PC-3 (cell line): ENCODE data around the gene NTMT2. TPM values are rescaled to one million over a fixed set of nuclear protein-coding genes. Genes with fewer than 3 reads are reported as not detected.

ENCODE experiments used
- ATAC-seq: fragments of 200-7000 bp; cut with Tn5 transposase; 2 replicates; pipeline ENCODE4 v1.9.1; 2020; ENCODE audit warnings: mild to moderate bottlenecking, moderate library complexity
- Bru-seq: library from RNA; stranded (reverse); fragments of 400-500 nt; gene quantifications from one replicate; lab custom pipeline; 2021; lab: Mats Ljungman, UMichigan
- BruChase-seq, 2 experiments: library from RNA; stranded (reverse); fragments of 400-500 nt; gene quantifications; one replicate each; lab custom pipeline; 2021; lab: Mats Ljungman, UMichigan
- BruUV-seq: library from RNA; stranded (reverse); fragments of 400-500 nt; replicated peaks from 2 replicates; lab custom pipeline; 2021; lab: Mats Ljungman, UMichigan
- CTCF ChIA-PET: fragments of 300-600 bp; sonication (Branson Sonifier 250); formaldehyde crosslinking; loops from one replicate; lab custom pipeline; 2022; ENCODE audit warnings: antibody characterized with exemption; lab: Charles Lee
- POLR2A ChIA-PET: fragments of 300-600 bp; sonication (Branson Sonifier 250); formaldehyde crosslinking; loops from one replicate; lab custom pipeline; 2022; ENCODE audit warnings: antibody characterized with exemption; ENCODE audit not compliant: unreplicated experiment; lab: Charles Lee
- DNase-seq: peaks from one replicate; pipeline ENCODE4 v3.0.0-alpha.2; 2015
- H2AFZ ChIP-seq: fragments of 300-600 bp; sonication (generic); 2 replicates; pipeline ENCODE4 v1.6.0; 2016; ENCODE audit warnings: antibody characterized with exemption, low read length
- H3F3A ChIP-seq: fragments of 300-600 bp; sonication (generic); one replicate; pipeline ENCODE4 v1.6.0; 2017; ENCODE audit warnings: antibody characterized with exemption, low read length, control low read depth, mild to moderate bottlenecking; ENCODE audit not compliant: unreplicated experiment
- H3K27ac ChIP-seq: fragments of 300-600 bp; sonication (generic); 2 replicates; pipeline ENCODE4 v1.5.1; 2016; ENCODE audit warnings: mild to moderate bottlenecking, low read length
- H3K27me3 ChIP-seq: fragments of 300-600 bp; sonication (generic); 2 replicates; pipeline ENCODE4 v1.6.1; 2016; ENCODE audit warnings: low read length, mixed read lengths
- H3K36me3 ChIP-seq: fragments of 300-600 bp; sonication (generic); 2 replicates; pipeline ENCODE4 v1.6.1; 2016; ENCODE audit warnings: low read depth, mixed run types, low read length, mixed read lengths
- H3K4me1 ChIP-seq: fragments of 300-600 bp; sonication (generic); 2 replicates; pipeline ENCODE4 v1.5.1; 2016; ENCODE audit warnings: low read length; ENCODE audit not compliant: insufficient read depth
- H3K4me2 ChIP-seq: fragments of 300-600 bp; sonication (generic); 2 replicates; pipeline ENCODE4 v1.6.0; 2016; ENCODE audit warnings: low read length
- H3K4me3 ChIP-seq: fragments of 300-600 bp; sonication (generic); 2 replicates; pipeline ENCODE4 v1.5.1; 2016; ENCODE audit warnings: mild to moderate bottlenecking, low read length, mixed read lengths
- H3K79me2 ChIP-seq: fragments of 300-600 bp; sonication (generic); 2 replicates; pipeline ENCODE4 v1.6.1; 2017; ENCODE audit warnings: low read length, mixed read lengths
- H3K9ac ChIP-seq: fragments of 300-600 bp; sonication (generic); 2 replicates; pipeline ENCODE4 v1.6.0; 2016; ENCODE audit warnings: mild to moderate bottlenecking, low read length
- H3K9me2 ChIP-seq: fragments of 300-600 bp; sonication (generic); replicated peaks from 2 replicates; pipeline ENCODE4 v1.6.1; 2016; ENCODE audit warnings: mixed run types, low read length, mixed read lengths
- H3K9me3 ChIP-seq: fragments of 300-600 bp; sonication (generic); 2 replicates; pipeline ENCODE4 v1.6.1; 2016; ENCODE audit warnings: low read length, mixed read lengths
- H4K20me1 ChIP-seq: fragments of 300-600 bp; sonication (generic); 2 replicates; pipeline ENCODE4 v1.6.1; 2016; ENCODE audit warnings: low read length, mixed read lengths
- CTCF ChIP-seq: fragments of 300-600 bp; sonication (generic); conservative IDR thresholded peaks from 2 replicates; pipeline ENCODE4 v1.5.1; 2017; ENCODE audit warnings: antibody characterized with exemption, low read depth, mild to moderate bottlenecking, low read length
- EZH2 ChIP-seq: fragments of 300-600 bp; sonication (generic); IDR thresholded peaks from one replicate; pipeline ENCODE4 v1.6.1; 2017; ENCODE audit warnings: antibody characterized with exemption, mild to moderate bottlenecking, low read length; ENCODE audit not compliant: unreplicated experiment
- EZH2phosphoT487 ChIP-seq: fragments of 300-600 bp; sonication (generic); IDR thresholded peaks from 2 replicates; pipeline ENCODE4 v1.6.1; 2018; ENCODE audit warnings: mild to moderate bottlenecking, antibody characterized with exemption, low read length, borderline replicate concordance
- intact Hi-C: fragments of 100-400 bp; cut with micrococcal nuclease; formaldehyde crosslinking; loops from 2 replicates; pipeline ENCODE4 v1.9.0; 2023
- long read RNA-seq: library from polyadenylated mRNA; unstranded; transcript quantifications from one replicate; pipeline ENCODE4 v2.0.0, GENCODE V29; 2021; ENCODE audit not compliant: unreplicated experiment
- total RNA-seq: library from RNA; depleted of rRNA; stranded (reverse); fragments of >200 nt; gene quantifications from 2 replicates; pipeline ENCODE4 v1.2.3, GENCODE V29; 2014; rRNA removed

Gene NTMT2
- not detected in 2 replicates for total RNA-seq
- not detected for Bru-seq, nascent RNA
- BruChase-seq, experiment 1, labeled RNA remaining after a 6-hour chase: percentile 4 among the genes with signal in this experiment
- BruChase-seq, experiment 2, labeled RNA remaining after a 2-hour chase: percentile 10 among the genes with signal in this experiment
- long read RNA-seq: 0 reads

GRCh38 chr1:170145770-170146676 lies at the start of gene NTMT2:
TSS of gene NTMT2 (plus strand) at chr1:170145959. CDS start at chr1:170146108, 149 bp downstream.
- Histone ChIP-seq H3F3A (no peaks in the 10 kb centered on the region), H3K9ac (no peak within 1 kb of the TSS), H2AFZ (no peak within 1 kb of the TSS), H3K27ac (no peak within 1 kb of the TSS), H3K4me2 (no peak within 1 kb of the TSS), H3K27me3 (no peaks in the 10 kb centered on the region), H3K9me3 (no peaks in the 10 kb centered on the region), H3K4me1 (no peaks in the 10 kb centered on the region), H4K20me1 (no peaks in the 10 kb centered on the region), H3K9me2 (no peaks in the 10 kb centered on the region), H3K36me3 (no peaks in the 10 kb centered on the region), H3K4me3 (no peak within 1 kb of the TSS), H3K79me2 (no peaks in the 10 kb centered on the region)
- intact Hi-C loops: no loop called here
- no peak for TF ChIP-seq EZH2phosphoT487
- TF ChIP-seq EZH2: no peak
- TF ChIP-seq CTCF: no peak
- ChIA-PET CTCF (no interaction called here), POLR2A (no interaction called here)
- DNase-seq: no peak
- BruUV-seq: no TSS peak
- no peak for ATAC-seq

DNA sequence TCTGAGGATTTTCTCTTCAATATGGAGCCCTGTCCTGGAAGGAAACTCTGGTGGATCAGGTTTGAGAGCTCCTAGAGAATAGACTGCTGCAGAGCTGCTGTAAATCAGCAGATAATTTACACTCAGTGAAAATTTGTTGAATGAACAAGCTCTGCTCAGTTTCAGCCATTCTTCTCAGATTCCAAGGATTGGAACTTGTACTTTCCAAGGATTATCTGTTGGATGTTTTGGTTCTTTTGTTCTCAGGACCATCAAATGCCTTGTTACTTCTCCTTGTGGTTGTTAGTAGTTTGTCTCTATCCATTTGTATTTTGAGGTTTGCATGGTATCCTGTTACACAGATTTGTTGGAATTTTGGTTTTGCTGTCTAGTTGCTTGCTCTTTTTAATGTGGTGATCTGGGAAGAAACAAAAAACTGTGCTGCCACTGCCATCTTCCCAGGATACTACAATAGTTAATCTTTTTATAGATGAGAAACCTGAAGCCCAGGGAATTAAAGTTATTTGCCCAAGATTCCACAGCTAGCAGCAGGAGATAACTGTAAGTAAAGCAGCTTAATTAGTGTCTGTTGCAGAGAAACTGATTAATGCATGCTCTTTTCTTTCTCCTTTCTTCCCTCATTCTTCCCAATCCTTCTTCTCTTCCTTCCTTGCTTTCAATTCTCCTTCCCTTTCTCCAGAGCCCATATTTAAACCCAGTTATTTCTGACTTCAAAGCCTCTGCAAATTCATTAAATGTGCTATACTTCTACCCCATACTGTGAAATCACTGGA lies 49.6 kb upstream of the NTMT2 start:
- no TSS peak for BruUV-seq
- Histone ChIP-seq H3F3A (no peaks in the 10 kb centered on the region), H2AFZ (no peak overlapping the region)

More for the DNA sequence above, 49.6 kb upstream of the NTMT2 start:
- Histone ChIP-seq H3K4me3 (no peak overlapping the region), H3K4me1 (0 out of 2 replicates have a peak, but pooled peaks cover 5% of the 10 kb centered on the region), H3K36me3 (no peaks in the 10 kb centered on the region), H3K4me2 (no peak overlapping the region), H4K20me1 (no peaks in the 10 kb centered on the region), H3K79me2 (no peaks in the 10 kb centered on the region), H3K27me3 (no peaks in the 10 kb centered on the region), H3K9me2 (no peaks in the 10 kb centered on the region), H3K9me3 (no peaks in the 10 kb centered on the region), H3K9ac (no peak overlapping the region), H3K27ac (no peak overlapping the region)
- no peak for DNase-seq
- ATAC-seq: no peak
- ChIA-PET POLR2A (no interaction called here), CTCF (no interaction called here)
- TF ChIP-seq EZH2: no peak
- TF ChIP-seq EZH2phosphoT487: no peak
- no peak for TF ChIP-seq CTCF
- intact Hi-C loops: loop anchor here (2.0 kb wide), 1 partner anchor 21 kb away; the partner anchor contains the start of gene KIFAP3
